K562 (cell line): ENCODE data around the gene PDLIM4. TPM values are rescaled to one million over a fixed set of nuclear protein-coding genes. Genes with fewer than 3 reads are reported as not detected.

Source experiments
- ATAC-seq: fragments of 200-7000 bp; cut with Tn5 transposase; 3 replicates; pipeline ENCODE4 v1.9.1; 2020; ENCODE audit warnings: moderate library complexity
- BruUV-seq: library from RNA; stranded (reverse); fragments of 400-500 nt; replicated peaks from 2 replicates; lab custom pipeline; 2021; lab: Mats Ljungman, UMichigan
- CTCF ChIA-PET: fragments of 300-600 bp; formaldehyde crosslinking; extraction: SDS; loops from one replicate; lab custom pipeline; 2021; ENCODE audit warnings: low intra/inter-chr PET ratio; lab: Yijun Ruan, JAX
- POLR2A ChIA-PET: fragments of 300-600, 350-650 bp; sonication (Branson Sonifier 250); formaldehyde crosslinking; extraction: SDS; loops from one replicate; lab custom pipeline; 2021; ENCODE audit warnings: antibody characterized with exemption, inconsistent platforms; lab: Yijun Ruan, JAX
- DNase-seq, 4 experiments: peaks; one replicate each; pipeline versions ENCODE4 v3.0.0 to v3.0.0-alpha.2; 2011 to 2018; ENCODE audit warnings: low spot score in 3 of 4, mixed read lengths in 3 of 4; ENCODE audit errors: extremely low read depth in 1 of 4
- FAIRE-seq: peaks from 2 replicates; lab custom pipeline; 2011; peaks lifted over from hg19 to GRCh38; lab: Jason Lieb, UNC
- H2AFZ ChIP-seq: 2 replicates; pipeline ENCODE4 v1.6.0; 2011; ENCODE audit warnings: low read depth, low read length, control low read depth, inconsistent platforms
- H3K27ac ChIP-seq: fragments of 200-600 bp; 3 replicates; pipeline ENCODE4 v1.8.0; 2011; ENCODE audit warnings: low read depth, mild to moderate bottlenecking, control low read depth, inconsistent platforms, low read length, moderate library complexity, mixed read lengths; ENCODE audit errors: extremely low read depth
- H3K27me3 ChIP-seq, 2 experiments: fragments of 300-600 bp in 1 of 2; 2 replicates in 1 of 2; 3 replicates in 1 of 2; pipeline versions ENCODE4 v1.6.0 to v1.8.0; 2011; ENCODE audit warnings: inconsistent platforms in 2 of 2, low read length in 2 of 2, mild to moderate bottlenecking in 1 of 2, mixed read lengths in 1 of 2, moderate library complexity in 1 of 2; ENCODE audit not compliant: control insufficient read depth in 2 of 2, insufficient read depth in 2 of 2
- H3K36me3 ChIP-seq: fragments of 300-600 bp; 3 replicates; pipeline ENCODE4 v1.8.0; 2011; ENCODE audit warnings: mild to moderate bottlenecking, low read length, inconsistent platforms; ENCODE audit not compliant: control insufficient read depth, insufficient read depth
- H3K4me1 ChIP-seq, 2 experiments: fragments of 200-600 bp in 1 of 2; replicated peaks in 1 of 2; 2 replicates in 1 of 2; 3 replicates in 1 of 2; pipeline versions ENCODE4 v1.5.1 to v1.8.0; 2011; ENCODE audit warnings: inconsistent platforms in 2 of 2, low read length in 2 of 2, mild to moderate bottlenecking in 1 of 2, mixed read lengths in 1 of 2, moderate library complexity in 1 of 2; ENCODE audit not compliant: control insufficient read depth in 2 of 2, insufficient read depth in 2 of 2
- H3K4me2 ChIP-seq: 2 replicates; pipeline ENCODE4 v1.6.1; 2011; ENCODE audit warnings: low read length, control low read depth, inconsistent platforms, mixed read lengths; ENCODE audit not compliant: insufficient read depth
- H3K4me3 ChIP-seq: fragments of 200-600 bp; sonication (generic), shearing (Covaris generic); 2 replicates; pipeline ENCODE4 v1.5.1; 2016; ENCODE audit warnings: control low read depth, inconsistent platforms
- H3K79me2 ChIP-seq: fragments of 200-600 bp; 3 replicates; pipeline ENCODE4 v1.8.0; 2011; ENCODE audit warnings: low read length, inconsistent platforms; ENCODE audit not compliant: control insufficient read depth, insufficient read depth
- H3K9ac ChIP-seq, 2 experiments: 2 replicates each; pipeline versions ENCODE4 v1.6.0 to v1.6.1; 2011; ENCODE audit warnings: low read depth in 2 of 2, low read length in 2 of 2, control low read depth in 1 of 2, inconsistent platforms in 1 of 2, mild to moderate bottlenecking in 1 of 2, mixed read lengths in 1 of 2; ENCODE audit not compliant: insufficient read depth in 1 of 2
- H3K9me1 ChIP-seq: one replicate; pipeline ENCODE4 v1.6.0; 2011; ENCODE audit warnings: inconsistent platforms, mild to moderate bottlenecking, low read length, moderate library complexity; ENCODE audit not compliant: control insufficient read depth, insufficient read depth
- H3K9me3 ChIP-seq: replicated peaks from 2 replicates; pipeline ENCODE4 v1.5.1; 2011; ENCODE audit warnings: low read depth, low read length, inconsistent platforms; ENCODE audit not compliant: control insufficient read depth, insufficient read depth
- H4K20me1 ChIP-seq: replicated peaks from 2 replicates; pipeline ENCODE4 v1.6.1; 2011; ENCODE audit warnings: low read length, inconsistent platforms, mixed read lengths; ENCODE audit not compliant: control insufficient read depth, insufficient read depth
- HDAC3 ChIP-seq: fragments of 450-650 bp; IDR thresholded peaks from 2 replicates; pipeline ENCODE4 v1.6.1; 2018; ENCODE audit warnings: borderline replicate concordance, mild to moderate bottlenecking, moderate library complexity; ENCODE audit not compliant: partially characterized antibody
- IRF9 ChIP-seq: fragments of 450-650 bp; IDR thresholded peaks from 2 replicates; pipeline ENCODE4 v1.6.1; 2016; ENCODE audit warnings: missing biosample characterization, missing genetic modification characterization
- KDM2B ChIP-seq: fragments of 250-450 bp; sonication (Bioruptor Pico); IDR thresholded peaks from 2 replicates; pipeline ENCODE4 v1.8.0; 2021; ENCODE audit warnings: mild to moderate bottlenecking, moderate library complexity
- MXI1 ChIP-seq: IDR thresholded peaks from 2 replicates; pipeline ENCODE4 v1.6.1; 2011; ENCODE audit warnings: low read depth, mild to moderate bottlenecking, improper control_type of control experiment, low read length
- TAF1 ChIP-seq: IDR thresholded peaks from 2 replicates; pipeline ENCODE4 v1.6.1; 2011; ENCODE audit warnings: mild to moderate bottlenecking, low read length, moderate library complexity; ENCODE audit not compliant: insufficient read depth, control insufficient read depth, severe bottlenecking; ENCODE audit errors: extremely low read depth
- ZBTB33 ChIP-seq: sonication (generic); formaldehyde crosslinking; IDR thresholded peaks from 2 replicates; pipeline ENCODE4 v1.8.1; 2023; ENCODE audit warnings: mild to moderate bottlenecking, missing genetic modification reagents
- ZC3H8 ChIP-seq: fragments of 450-650 bp; IDR thresholded peaks from 2 replicates; pipeline ENCODE4 v1.6.1; 2017
- WGBS: fragments of 100-300 bp; shearing (Covaris generic); methylation state at CpG from one replicate; pipeline ENCODE4 v1.1.6; 2016; ENCODE audit warnings: low coverage, mixed read lengths; ENCODE audit not compliant: insufficient coverage; ENCODE audit errors: missing lambda C conversion rate; 5-methylcytosine and 5-hydroxymethylcytosine counted together
- in situ Hi-C: fragments of 300-500 bp; cut with MboI; formaldehyde crosslinking; loops from 4 replicates; pipeline ENCODE4 v1.15.0; 2018; ENCODE audit warnings: inconsistent platforms, mixed read lengths
- intact Hi-C: fragments of 100-400 bp; cut with micrococcal nuclease; formaldehyde crosslinking; loops from 2 replicates; pipeline ENCODE4 v1.14.2; 2022
- polyA plus RNA-seq, 8 experiments: library from polyadenylated mRNA; depleted of rRNA in 4 of 8; stranded (reverse) in 5 of 8; unstranded in 3 of 8; fragments of >200 nt; fragmentation: Nextera tagmentation in 2 of 8; fragmentation: Illumina TruSeq in 1 of 8; extraction: Ambion mirVana in 2 of 8; extraction: Trizol in 1 of 8; gene quantifications; 2 replicates each; pipeline versions ENCODE4 v1.2.1 to v1.2.3, GENCODE V29; 2011 to 2014; ENCODE audit warnings: inconsistent platforms in 1 of 8, missing spikeins in 1 of 8
- total RNA-seq, 7 experiments: library from RNA; depleted of rRNA in 6 of 7; stranded (reverse); fragments of >200 nt in 6 of 7; fragmentation: Illumina TruSeq in 2 of 7; extraction: Trizol in 2 of 7; gene quantifications; 2 replicates each; pipeline versions ENCODE4 v1.2.1 to v1.2.3, GENCODE V29; 2011 to 2021; ENCODE audit warnings: low replicate concordance in 1 of 7

PDLIM4 gene
- total and polyA plus RNA-seq, 9 of the 15 experiments (the other 6 are each of a cell fraction or from before 2014, with no cell fraction given) = 0.28 to 32.8 (median 13.1) TPM

DNA sequence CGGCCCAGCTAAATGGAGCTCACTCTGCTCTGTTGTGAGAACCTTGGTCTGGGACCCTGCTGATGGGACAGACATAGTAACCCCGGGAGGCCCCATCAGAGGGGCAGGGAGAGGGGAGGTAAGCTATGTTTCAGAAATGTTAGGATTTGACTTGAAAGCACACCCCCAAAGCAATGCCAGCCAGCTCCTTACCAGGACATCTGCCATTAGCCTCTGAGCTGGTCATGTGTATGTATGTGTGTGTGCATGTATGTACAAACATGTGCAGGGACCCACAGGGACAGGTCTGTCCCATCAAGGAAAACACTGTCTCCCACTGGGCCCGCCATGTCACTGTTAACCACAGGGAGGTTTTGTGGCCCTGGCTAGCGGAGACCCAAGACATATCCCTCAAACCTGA lies 51.2 kb downstream of the PDLIM4 start:
- CTCF ChIA-PET = no interaction called here
- 91% methylated on average over 4 of the region's 4 CpGs for WGBS

More for the DNA sequence above, 51.2 kb downstream of the PDLIM4 start:
- Histone ChIP-seq H3K4me2 (no peak overlapping the region), H3K9me3 (peaks cover 4% of the 10 kb centered on the region; the same call in 1 of the 2 replicates), H3K4me1 (peaks cover 41 to 47% of the 10 kb centered on the region in 2 experiments; a peak in 4 of 5 replicates), H3K36me3 (peaks cover 42% of the 10 kb centered on the region), H2AFZ (no peak overlapping the region), H3K27me3 (no peaks in the 10 kb centered on the region), H3K9ac (peak overlapping the region in 1 of 2 experiments; percentile 18; a peak in 1 of 4 replicates), H4K20me1 (no peaks in the 10 kb centered on the region), H3K79me2 (peaks cover 40% of the 10 kb centered on the region), H3K4me3 (no peak overlapping the region), H3K9me1 (no peaks in the 10 kb centered on the region), H3K27ac (peak overlapping the region; percentile 65)
- POLR2A ChIA-PET = interaction anchor here (0.6 to 2.7 kb wide), 12 partner anchors 8 to 156 kb away, joined by 3 to 14 read pairs (median 3); partner anchors contain the start of genes SLC22A4 and SLC22A5
- TF ChIP-seq ZC3H8 (no peak), KDM2B (CRISPR knock-in tag) (no peak), TAF1 (no peak), IRF9 (tag) (no peak), MXI1 (no peak), HDAC3 (no peak), ZBTB33 (peak; percentile 29; the same call in 1 of the 2 replicates)
- in situ Hi-C loops (no loop called here), intact Hi-C loops (no loop called here)
- no peak for FAIRE-seq
- ATAC-seq = peak; percentile 11
- DNase-seq = no peak
- no TSS peak for BruUV-seq
